ENCODE results near the gene RPGRIP1L.
A peak's percentile ranks its signal among the peaks of the same experiment; 100 is the strongest.

Gene RPGRIP1L

GRCh38 chr16:53598511-53599275 lies 105.0 kb downstream of the RPGRIP1L start:
- no peak for DNase-seq

GRCh38 chr16:53597776-53598175 lies 105.9 kb downstream of the RPGRIP1L start:
- no peak for DNase-seq

DNA sequence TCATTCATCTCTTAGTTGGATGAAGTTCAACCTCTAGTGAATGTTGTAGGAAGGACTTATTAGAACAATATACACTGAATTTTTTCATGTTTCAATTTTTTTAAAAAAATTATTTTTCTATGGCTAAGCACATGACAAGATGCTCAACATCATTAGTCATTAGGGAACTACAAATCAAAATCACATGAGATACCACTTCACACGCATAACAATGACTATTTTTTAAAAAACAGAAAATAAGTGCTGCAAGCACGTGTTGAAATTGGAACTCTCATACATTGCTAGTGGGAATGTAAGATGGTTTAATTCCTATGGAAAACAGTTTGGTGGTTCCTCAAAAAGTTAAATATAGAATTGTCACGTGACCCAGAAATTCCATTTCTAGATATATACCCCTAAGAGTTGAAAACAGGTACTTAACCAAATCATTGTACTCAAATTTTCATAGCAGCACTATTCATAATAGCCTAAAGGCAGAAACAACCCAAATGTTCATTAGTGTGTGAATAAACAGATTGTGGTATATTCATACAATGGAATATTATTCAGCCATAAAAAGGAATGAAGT lies 115.5 kb downstream of the RPGRIP1L start:
- no peak for DNase-seq

GRCh38 chr16:53583401-53583800 lies 120.3 kb downstream of the RPGRIP1L start:
- no peak for DNase-seq

GRCh38 chr16:53581784-53582183 lies 121.9 kb downstream of the RPGRIP1L start:
- DNase-seq, result no peak

DNA sequence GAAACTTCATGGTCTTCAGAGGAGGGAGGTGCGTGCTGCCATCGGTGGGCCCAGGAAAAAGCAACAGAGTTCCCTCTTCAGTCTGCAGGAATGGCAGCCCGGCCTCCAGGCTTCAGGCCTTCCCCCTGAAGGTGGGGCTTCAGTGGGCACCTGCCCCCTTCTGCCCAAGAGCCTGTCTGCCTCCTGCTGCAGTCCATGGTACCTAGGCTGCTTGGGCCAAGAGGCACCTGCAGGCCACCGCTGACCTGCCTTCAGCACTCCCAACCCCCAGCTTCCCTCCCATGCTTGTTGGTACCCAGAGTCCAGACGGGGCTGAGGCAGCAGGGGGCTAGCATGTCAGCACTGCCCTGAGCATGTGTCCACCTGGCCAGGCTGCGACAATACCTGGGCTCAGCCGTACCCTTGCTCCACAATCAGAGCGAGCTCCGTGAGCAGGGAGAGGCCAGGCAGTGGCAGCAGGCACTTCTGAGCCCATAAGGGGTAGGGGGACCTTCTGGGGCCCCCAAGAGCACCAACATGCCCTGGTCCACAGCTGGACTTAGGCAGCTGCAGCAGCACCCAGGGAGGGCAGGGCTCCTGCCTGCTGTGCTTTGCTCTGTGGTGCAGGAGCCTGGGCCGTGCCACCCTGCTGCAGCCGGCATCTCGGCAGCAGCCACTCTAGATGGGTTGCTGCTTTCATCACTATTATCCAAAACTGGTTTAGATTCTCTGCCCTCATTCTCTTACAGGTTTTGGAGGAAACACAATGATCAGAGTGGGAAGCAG lies 123.4 kb downstream of the RPGRIP1L start:
- no peak for DNase-seq

- no peak for DNase-seq
These were observed 126.8 kb downstream of the RPGRIP1L start for GRCh38 chr16:53576904-53577303.

GRCh38 chr16:53576210-53576609 lies 127.4 kb downstream of the RPGRIP1L start:
- no peak for DNase-seq

DNA sequence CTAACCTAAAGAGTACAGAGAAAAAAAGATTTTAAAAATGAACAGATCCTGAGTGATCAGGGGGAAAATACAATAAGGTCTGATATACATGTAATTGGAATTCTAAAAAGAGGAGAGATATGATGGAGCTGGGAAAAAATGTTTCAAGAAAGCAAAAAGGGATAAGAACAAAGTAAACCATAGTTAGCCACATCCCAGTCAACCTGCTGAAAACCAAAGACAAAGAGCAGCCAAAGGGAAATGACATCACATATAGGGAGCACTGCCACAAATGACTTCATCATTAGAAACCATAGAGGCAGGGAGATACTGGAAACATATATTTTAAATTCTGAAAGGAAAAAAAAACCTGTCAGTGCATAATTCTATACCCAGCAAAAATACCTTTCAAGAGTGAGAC lies 131.9 kb downstream of the RPGRIP1L start:
- DNase-seq, result no peak

DNA sequence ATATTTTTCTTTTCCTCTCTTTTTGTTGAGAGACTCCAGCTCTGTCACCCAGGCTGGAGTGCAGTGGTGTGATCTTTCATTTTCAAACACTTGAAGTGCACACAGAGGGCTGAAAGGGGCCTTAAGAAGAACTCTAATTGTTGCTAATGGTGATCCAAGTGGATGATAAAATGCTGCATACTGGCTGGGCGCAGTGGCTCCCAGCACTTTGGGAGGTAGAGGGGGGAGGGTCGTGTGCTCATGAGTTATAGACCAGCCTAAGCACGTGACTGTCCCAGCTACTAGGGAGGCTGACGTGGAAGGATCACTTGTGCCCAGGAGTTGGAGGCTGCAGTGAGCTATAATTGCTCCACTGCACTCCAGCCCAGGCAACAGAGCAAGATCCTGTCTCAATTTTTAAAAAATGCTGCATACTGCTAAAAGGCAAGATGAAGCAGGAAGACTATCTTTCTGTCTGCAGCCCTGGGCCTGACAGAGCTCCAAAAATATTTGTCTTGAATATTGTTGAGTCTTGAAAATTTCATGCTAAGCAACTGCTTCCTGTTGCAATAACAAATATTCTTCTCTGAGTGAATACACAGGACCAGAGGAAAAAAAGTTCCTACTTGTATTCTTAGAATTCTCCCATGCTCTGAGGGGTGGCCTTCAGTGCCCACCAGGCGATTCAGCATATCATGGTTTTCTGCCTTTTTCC lies 137.0 kb downstream of the RPGRIP1L start:
- DNase-seq, result no peak

DNA sequence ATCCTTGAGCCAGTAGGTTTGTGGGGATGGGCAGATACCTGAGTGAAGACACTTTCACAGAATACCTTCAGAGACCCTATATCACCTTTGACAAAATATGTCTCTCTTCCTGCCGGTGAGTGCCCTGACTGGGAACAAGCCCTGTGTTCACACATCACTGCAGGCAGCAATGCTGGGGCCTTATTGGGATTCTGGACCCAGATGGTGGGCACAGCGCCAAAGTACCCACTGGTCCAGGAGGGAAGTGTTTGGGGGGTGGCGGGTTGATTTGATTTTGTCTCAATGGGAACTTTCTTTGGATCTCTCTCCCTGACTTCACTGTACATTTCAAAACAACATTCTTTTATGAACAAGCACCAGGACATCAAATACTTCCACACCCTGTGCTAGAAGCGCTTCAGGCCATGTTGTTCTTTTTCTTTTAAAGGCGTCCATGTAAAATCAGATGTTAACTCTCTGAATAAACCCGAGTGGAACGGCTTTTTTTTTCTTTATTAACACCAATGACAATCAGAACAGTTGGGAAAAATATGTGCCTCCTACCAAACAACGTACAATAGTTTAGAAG lies 138.3 kb downstream of the RPGRIP1L start:
- DNase-seq, result no peak

DNA sequence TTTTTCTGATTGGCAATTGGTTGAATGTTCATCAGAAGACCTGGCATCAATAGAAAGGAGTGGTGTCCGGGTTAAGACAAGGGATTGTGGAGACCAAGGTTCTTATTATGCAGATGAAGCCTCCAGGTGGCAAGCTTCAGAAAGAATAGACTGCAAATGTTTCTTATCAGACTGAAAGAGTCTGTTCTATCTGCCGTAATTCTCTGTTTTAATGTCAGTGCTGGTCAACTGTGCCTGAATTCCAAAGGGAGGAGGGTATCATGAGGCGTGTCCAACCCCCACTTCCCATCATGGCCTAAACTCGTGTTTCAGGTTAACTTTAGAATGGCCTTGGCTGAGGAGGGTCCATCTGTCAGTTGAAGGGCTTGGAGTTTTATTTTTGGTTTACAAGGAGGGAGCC lies 140.2 kb downstream of the RPGRIP1L start:
- no peak for DNase-seq

GRCh38 chr16:53561101-53561888 lies 142.4 kb downstream of the RPGRIP1L start:
- no peak for DNase-seq

DNA sequence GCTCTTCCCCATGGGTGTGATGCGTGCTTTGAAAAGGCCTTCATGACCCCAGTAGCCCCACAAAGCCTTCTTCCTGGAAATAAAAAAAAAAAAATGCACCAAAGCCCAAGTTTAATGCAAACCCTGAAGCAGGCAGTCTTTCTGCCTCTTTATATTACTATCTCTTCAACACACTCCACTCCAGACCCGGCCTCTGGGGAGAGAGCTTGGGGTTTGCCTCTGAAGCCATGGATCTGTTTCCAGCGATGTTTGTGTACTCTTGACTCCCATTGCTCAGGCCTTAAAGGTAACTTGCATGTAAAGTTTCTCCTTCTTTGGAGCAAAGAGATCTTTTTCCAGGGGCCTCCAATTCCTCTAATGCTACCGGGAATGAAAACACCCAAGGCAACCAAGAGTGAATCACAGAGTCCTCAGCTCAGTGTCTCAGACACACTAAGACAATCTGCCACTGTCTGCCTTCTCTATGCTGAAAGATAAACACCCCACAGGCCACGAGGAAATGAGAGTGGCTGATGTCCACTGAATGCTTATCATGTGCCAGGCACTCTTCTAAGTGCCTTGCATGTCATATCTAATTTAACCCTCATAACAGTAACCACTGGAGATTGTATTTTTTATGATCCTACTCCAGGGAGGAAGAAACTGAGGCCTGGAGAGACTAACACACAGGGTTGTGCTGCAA lies 144.2 kb downstream of the RPGRIP1L start:
- DNase-seq, result no peak

- no peak for DNase-seq
These were observed 144.9 kb downstream of the RPGRIP1L start for GRCh38 chr16:53558710-53559109.

- no peak for DNase-seq
These were observed 147.1 kb downstream of the RPGRIP1L start for GRCh38 chr16:53556521-53556920.

GRCh38 chr16:53549970-53550690 lies 153.5 kb downstream of the RPGRIP1L start:
- DNase-seq, result peak; percentile 38 to 51
